ENCODE measurements around the gene PDE4B.

PDE4B gene

GRCh38 chr1:66337249-66337648 lies 544.6 kb downstream of the PDE4B start:
- H3K9me2 ChIP-seq (replicated peaks; ENCODE audit: low read depth, low read length): no peaks in the 10 kb centered on the region
- no peak overlapping the region for H2AFZ ChIP-seq (ENCODE audit: low read length)
- no peaks in the 10 kb centered on the region for H3F3A ChIP-seq (ENCODE audit: low read depth)
- H4K20me1 ChIP-seq (ENCODE audit: insufficient read depth, low read length, poor library complexity, severe bottlenecking): no peaks in the 10 kb centered on the region
- H3K4me2 ChIP-seq (ENCODE audit: low read depth, low read length, poor library complexity, severe bottlenecking): peak overlapping the region; percentile 85
- no peak overlapping the region for H3K9ac ChIP-seq (ENCODE audit: low read depth, low read length, poor library complexity, severe bottlenecking)
- H3K9me3 ChIP-seq (ENCODE audit: insufficient read depth, low read depth, low read length): no peaks in the 10 kb centered on the region
- H3K27me3 ChIP-seq (ENCODE audit: insufficient read depth, low read length, poor library complexity, severe bottlenecking): no peaks in the 10 kb centered on the region
- no peak overlapping the region for H3K4me3 ChIP-seq (ENCODE audit: low read length, poor library complexity, severe bottlenecking)
- H3K4me1 ChIP-seq (ENCODE audit: insufficient read depth, low read length, poor library complexity, severe bottlenecking): peaks cover 82% of the 10 kb centered on the region
- peaks cover 24% of the 10 kb centered on the region for H3K79me2 ChIP-seq (ENCODE audit: insufficient read depth, low read length)
- no peaks in the 10 kb centered on the region for H3K36me3 ChIP-seq (ENCODE audit: insufficient read depth, low read length)
- no peak for TF ChIP-seq CTCF (conservative IDR thresholded peaks at IDR 0.05; ENCODE audit: low read length)
- TF ChIP-seq EZH2phosphoT487 (IDR thresholded peaks at IDR 0.05; ENCODE audit: borderline replicate concordance): no peak

- Histone ChIP-seq H2AFZ (ENCODE audit: low read length) (peak overlapping the region; percentile 23), H3K4me2 (ENCODE audit: low read depth, low read length, poor library complexity, severe bottlenecking) (peak overlapping the region; percentile 63), H3K79me2 (ENCODE audit: insufficient read depth, low read length) (peaks cover 12% of the 10 kb centered on the region; the same call in 1 of the 2 replicates), H3K36me3 (ENCODE audit: insufficient read depth, low read length) (no peaks in the 10 kb centered on the region), H3K9me3 (ENCODE audit: insufficient read depth, low read depth, low read length) (no peaks in the 10 kb centered on the region), H3F3A (ENCODE audit: low read depth) (no peaks in the 10 kb centered on the region), H3K4me1 (ENCODE audit: insufficient read depth, low read length, poor library complexity, severe bottlenecking) (peaks cover 66% of the 10 kb centered on the region), H3K9me2 (replicated peaks; ENCODE audit: low read depth, low read length) (no peaks in the 10 kb centered on the region), H3K27me3 (ENCODE audit: insufficient read depth, low read length, poor library complexity, severe bottlenecking) (no peaks in the 10 kb centered on the region), H3K9ac (ENCODE audit: low read depth, low read length, poor library complexity, severe bottlenecking) (peak overlapping the region; percentile 45), H3K4me3 (ENCODE audit: low read length, poor library complexity, severe bottlenecking) (peak overlapping the region; percentile 28), H4K20me1 (ENCODE audit: insufficient read depth, low read length, poor library complexity, severe bottlenecking) (no peaks in the 10 kb centered on the region)
- TF ChIP-seq EZH2phosphoT487 (IDR thresholded peaks at IDR 0.05; ENCODE audit: borderline replicate concordance) (no peak), CTCF (conservative IDR thresholded peaks at IDR 0.05; ENCODE audit: low read length) (no peak)
Measured at GRCh38 chr1:66339944-66340343, 547.2 kb downstream of the PDE4B start.

DNA sequence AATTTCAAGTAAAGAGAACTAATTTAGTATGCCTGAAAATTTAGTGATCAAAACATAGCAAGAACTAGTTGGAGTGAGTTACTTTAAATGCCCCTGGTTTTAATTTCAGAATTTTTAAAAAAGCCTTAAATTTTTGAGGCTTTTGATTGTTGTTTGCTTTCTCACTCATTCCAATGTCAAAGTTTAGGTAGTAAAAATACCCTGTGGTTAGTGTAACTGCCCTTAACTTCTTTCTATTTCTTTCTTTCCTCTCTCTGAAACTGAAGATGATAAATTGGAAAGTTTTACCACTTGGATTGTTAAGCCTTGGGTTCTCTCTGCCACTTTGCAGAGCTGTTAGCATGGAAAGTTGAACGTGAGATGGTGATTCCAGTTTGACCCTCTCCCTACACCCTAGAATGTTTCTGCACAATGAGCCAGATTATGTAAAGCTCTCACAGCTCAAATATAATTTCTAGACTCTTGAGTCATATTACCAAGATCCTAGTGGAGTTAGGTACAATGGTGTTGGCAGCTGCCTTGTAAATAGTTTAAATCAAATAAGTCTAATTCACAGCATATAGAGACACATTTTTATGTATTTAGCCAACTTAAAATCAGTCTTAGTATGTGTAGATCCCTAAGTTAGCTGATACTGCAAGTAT lies 548.9 kb downstream of the PDE4B start:
- Histone ChIP-seq H3K4me1 (ENCODE audit: insufficient read depth, low read length, poor library complexity, severe bottlenecking) (peaks cover 62% of the 10 kb centered on the region), H3K36me3 (ENCODE audit: insufficient read depth, low read length) (no peaks in the 10 kb centered on the region), H3K79me2 (ENCODE audit: insufficient read depth, low read length) (peaks cover 13% of the 10 kb centered on the region; the same call in 1 of the 2 replicates), H3F3A (ENCODE audit: low read depth) (no peaks in the 10 kb centered on the region), H3K4me2 (ENCODE audit: low read depth, low read length, poor library complexity, severe bottlenecking) (peak overlapping the region; percentile 63), H3K4me3 (ENCODE audit: low read length, poor library complexity, severe bottlenecking) (peak overlapping the region; percentile 4), H4K20me1 (ENCODE audit: insufficient read depth, low read length, poor library complexity, severe bottlenecking) (no peaks in the 10 kb centered on the region), H3K9me2 (replicated peaks; ENCODE audit: low read depth, low read length) (no peaks in the 10 kb centered on the region), H3K9ac (ENCODE audit: low read depth, low read length, poor library complexity, severe bottlenecking) (peak overlapping the region; percentile 45), H3K27me3 (ENCODE audit: insufficient read depth, low read length, poor library complexity, severe bottlenecking) (no peaks in the 10 kb centered on the region), H3K9me3 (ENCODE audit: insufficient read depth, low read depth, low read length) (no peaks in the 10 kb centered on the region), H2AFZ (ENCODE audit: low read length) (no peak overlapping the region)
- TF ChIP-seq CTCF (conservative IDR thresholded peaks at IDR 0.05; ENCODE audit: low read length) (no peak), EZH2phosphoT487 (IDR thresholded peaks at IDR 0.05; ENCODE audit: borderline replicate concordance) (no peak)

All from Loucy (cell line).